ENCODE results near the gene SART1. TPM values are rescaled to one million over a fixed set of nuclear protein-coding genes. Genes with fewer than 3 reads are reported as not detected.

SART1 gene
- total RNA-seq, 4 donors from 2014 or later: 21.1 to 56.6 (median 26.1) TPM

DNA sequence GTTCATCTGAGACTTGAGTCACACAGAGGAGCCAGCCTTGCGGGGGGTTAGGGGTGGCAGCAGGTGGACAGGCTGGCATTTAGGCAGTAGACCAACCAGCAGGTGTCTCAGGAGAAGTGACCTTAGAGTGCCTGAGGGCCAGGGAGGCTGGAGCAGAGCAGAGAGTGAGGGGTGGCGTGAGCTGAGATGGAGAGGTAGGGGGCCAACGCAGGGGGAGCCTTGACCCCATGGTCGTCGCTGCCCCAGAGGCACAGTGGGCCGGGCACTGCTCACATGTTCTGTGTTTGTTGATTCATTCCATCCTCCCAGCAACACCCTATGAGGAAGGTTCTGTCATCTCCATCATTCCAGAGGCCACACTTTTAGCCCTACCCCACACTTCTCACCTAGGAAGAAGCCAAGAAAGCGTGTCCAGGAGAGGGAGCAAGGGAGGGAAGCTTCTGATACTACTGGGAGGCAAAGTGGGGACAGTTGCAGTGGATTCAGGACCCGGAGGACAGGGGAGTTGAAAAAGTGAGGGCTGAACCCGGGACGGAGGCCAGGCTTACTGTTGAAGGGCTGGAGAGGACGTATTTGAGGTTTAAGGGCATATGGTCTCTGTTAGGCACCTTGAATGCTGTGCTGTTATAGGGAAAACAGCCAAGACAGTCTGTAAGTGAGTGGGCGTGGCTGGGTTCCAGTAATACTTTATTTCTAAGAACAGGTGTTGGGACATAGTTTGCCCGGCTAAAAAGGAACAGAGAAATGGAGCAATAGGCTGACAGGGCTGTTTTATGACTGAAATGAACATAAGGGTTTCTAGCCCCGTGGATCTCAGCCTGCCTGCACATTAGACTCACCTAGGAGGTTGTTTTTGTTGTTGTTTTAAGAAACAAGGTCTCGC is 7.3 kb downstream of the SART1 start:
- Histone ChIP-seq H3K9me3 (no peaks in the 10 kb centered on the region), H3K36me3 (peaks cover 76% of the 10 kb centered on the region), H3K27ac (no peak overlapping the region), H3K27me3 (no peaks in the 10 kb centered on the region), H3K4me3 (no peak overlapping the region), H3K4me1 (peaks cover 4% of the 10 kb centered on the region)
- DNase-seq (ENCODE audit: low spot score in 2 of 2): no peak
- WGBS: 84% methylated on average over 15 of the region's 15 CpGs
- TF ChIP-seq POLR2A (IDR thresholded peaks at IDR 0.05) (no peak), POLR2AphosphoS5 (IDR thresholded peaks at IDR 0.05) (no peak), EP300 (IDR thresholded peaks at IDR 0.05) (no peak)
- TF ChIP-seq, protein P1, sequence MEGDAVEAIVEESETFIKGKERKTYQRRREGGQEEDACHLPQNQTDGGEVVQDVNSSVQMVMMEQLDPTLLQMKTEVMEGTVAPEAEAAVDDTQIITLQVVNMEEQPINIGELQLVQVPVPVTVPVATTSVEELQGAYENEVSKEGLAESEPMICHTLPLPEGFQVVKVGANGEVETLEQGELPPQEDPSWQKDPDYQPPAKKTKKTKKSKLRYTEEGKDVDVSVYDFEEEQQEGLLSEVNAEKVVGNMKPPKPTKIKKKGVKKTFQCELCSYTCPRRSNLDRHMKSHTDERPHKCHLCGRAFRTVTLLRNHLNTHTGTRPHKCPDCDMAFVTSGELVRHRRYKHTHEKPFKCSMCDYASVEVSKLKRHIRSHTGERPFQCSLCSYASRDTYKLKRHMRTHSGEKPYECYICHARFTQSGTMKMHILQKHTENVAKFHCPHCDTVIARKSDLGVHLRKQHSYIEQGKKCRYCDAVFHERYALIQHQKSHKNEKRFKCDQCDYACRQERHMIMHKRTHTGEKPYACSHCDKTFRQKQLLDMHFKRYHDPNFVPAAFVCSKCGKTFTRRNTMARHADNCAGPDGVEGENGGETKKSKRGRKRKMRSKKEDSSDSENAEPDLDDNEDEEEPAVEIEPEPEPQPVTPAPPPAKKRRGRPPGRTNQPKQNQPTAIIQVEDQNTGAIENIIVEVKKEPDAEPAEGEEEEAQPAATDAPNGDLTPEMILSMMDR (IDR thresholded peaks at IDR 0.05): no peak

- H3K27me3 ChIP-seq: no peaks in the 10 kb centered on the region
- WGBS: 90% methylated on average over 8 of the region's 8 CpGs
Observed at GRCh38 chr11:65972116-65972515, 10.6 kb downstream of the SART1 start.

GRCh38 chr11:65973439-65974110 is 12.0 kb downstream of the SART1 start:
- Histone ChIP-seq H3K9me3 (no peaks in the 10 kb centered on the region), H3K4me1 (no peaks in the 10 kb centered on the region), H3K4me3 (no peak overlapping the region), H3K36me3 (peaks cover 64% of the 10 kb centered on the region), H3K27me3 (no peaks in the 10 kb centered on the region), H3K27ac (no peak overlapping the region)
- TF ChIP-seq POLR2AphosphoS5 (IDR thresholded peaks at IDR 0.05) (no peak), EP300 (IDR thresholded peaks at IDR 0.05) (no peak), POLR2A (IDR thresholded peaks at IDR 0.05) (no peak)
- TF ChIP-seq, protein P1 (IDR thresholded peaks at IDR 0.05): no peak
- 85% methylated on average over 12 of the region's 13 CpGs for WGBS
- no peak for DNase-seq (ENCODE audit: low spot score in 2 of 2)

More at GRCh38 chr11:65972116-65972515, 10.6 kb downstream of the SART1 start:
- Histone ChIP-seq H3K27ac (no peak overlapping the region), H3K9me3 (no peaks in the 10 kb centered on the region), H3K4me1 (no peaks in the 10 kb centered on the region), H3K36me3 (peaks cover 64% of the 10 kb centered on the region), H3K4me3 (no peak overlapping the region)
- DNase-seq (ENCODE audit: low spot score in 2 of 2): no peak
- TF ChIP-seq, protein P1 (IDR thresholded peaks at IDR 0.05): no peak
- TF ChIP-seq EP300 (IDR thresholded peaks at IDR 0.05) (no peak), POLR2A (IDR thresholded peaks at IDR 0.05) (no peak), POLR2AphosphoS5 (IDR thresholded peaks at IDR 0.05) (no peak)

- TF ChIP-seq EP300 (IDR thresholded peaks at IDR 0.05) (no peak), POLR2AphosphoS5 (IDR thresholded peaks at IDR 0.05) (no peak), POLR2A (IDR thresholded peaks at IDR 0.05) (no peak)
- TF ChIP-seq, protein P1 (IDR thresholded peaks at IDR 0.05): no peak
- H3K4me1 ChIP-seq: no peaks in the 10 kb centered on the region
- H3K36me3 ChIP-seq: peaks cover 54% of the 10 kb centered on the region
- no peak overlapping the region for H3K4me3 ChIP-seq
- no peaks in the 10 kb centered on the region for H3K27me3 ChIP-seq
- WGBS: 94% methylated on average over 9 of the region's 9 CpGs
- H3K27ac ChIP-seq: no peak overlapping the region
- no peak for DNase-seq (ENCODE audit: low spot score in 2 of 2)
- no peaks in the 10 kb centered on the region for H3K9me3 ChIP-seq
Observed at GRCh38 chr11:65975771-65976170, 14.2 kb downstream of the SART1 start.

All from suprapubic skin (tissue), 4 donors.